Measurements from ENCODE around the gene TRAP1.

- TF ChIP-seq CTCF (IDR thresholded peaks at IDR 0.05) (no peak), POLR2A (IDR thresholded peaks at IDR 0.05) (no peak)
These were observed 22.9 kb upstream of the TRAP1 start for GRCh38 chr16:3740186-3740585.
